ENCODE measurements around the gene WWOX.

- TF ChIP-seq CTCF (IDR thresholded peaks at IDR 0.05): no peak
- no peak for TF ChIP-seq EZH2 (IDR thresholded peaks at IDR 0.05; ENCODE audit: borderline replicate concordance, insufficient read depth, low read depth, low read length, poor library complexity, severe bottlenecking)
Measured at GRCh38 chr16:78522327-78522726, 422.9 kb downstream of the WWOX start.
